NCI-H2029 (cell line): ENCODE measurements around the gene ZNF618.
"Not testable (repeated sequence)": the region's sequence is repeated elsewhere in the genome, so short reads cannot be mapped to it uniquely, and the experiment has no call there.

ENCODE experiments used
- DNase-seq: peaks from one replicate; lab custom pipeline; 2025; lab: John Stamatoyannopoulos, UW

ZNF618 gene

GRCh38 chr9:114026335-114026734 is 150.2 kb downstream of the ZNF618 start:
- no peak for DNase-seq

DNA sequence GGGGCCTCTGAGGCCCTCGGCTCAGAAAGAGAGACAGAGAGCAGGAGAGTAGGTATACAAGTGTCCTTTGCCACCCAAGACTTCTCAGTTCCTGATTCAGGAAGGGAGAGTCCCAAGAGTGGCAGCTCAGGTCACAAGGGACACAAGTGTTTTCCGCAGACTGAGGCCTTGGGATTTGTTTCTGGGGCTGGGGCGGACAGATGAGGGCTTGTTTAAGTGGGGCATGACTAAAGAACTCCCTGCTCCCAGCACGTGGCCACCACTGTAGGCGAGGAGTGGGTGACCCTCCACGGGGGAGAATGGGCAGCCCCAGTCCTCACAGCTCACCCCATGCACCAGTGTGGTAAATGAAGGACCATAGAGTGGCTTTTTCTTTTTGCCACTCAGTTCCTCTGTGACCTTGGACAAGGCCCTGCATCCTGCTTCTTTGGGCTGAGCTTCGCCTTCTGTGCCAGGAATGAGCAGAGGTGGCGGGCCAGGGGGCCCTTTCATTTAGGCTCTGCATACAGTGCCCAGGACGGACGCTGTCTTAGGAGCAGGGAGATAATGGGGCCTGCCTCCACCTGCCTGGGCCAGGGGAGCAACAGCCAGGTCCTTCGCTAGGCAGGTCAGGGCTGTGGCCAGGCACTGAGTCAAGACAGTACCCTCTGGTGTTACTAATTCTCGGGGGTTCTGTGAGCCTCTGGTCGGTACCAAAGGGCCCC is 151.2 kb downstream of the ZNF618 start:
- no peak for DNase-seq

- no peak for DNase-seq
Measured at GRCh38 chr9:114027863-114028465, 151.9 kb downstream of the ZNF618 start.

DNA sequence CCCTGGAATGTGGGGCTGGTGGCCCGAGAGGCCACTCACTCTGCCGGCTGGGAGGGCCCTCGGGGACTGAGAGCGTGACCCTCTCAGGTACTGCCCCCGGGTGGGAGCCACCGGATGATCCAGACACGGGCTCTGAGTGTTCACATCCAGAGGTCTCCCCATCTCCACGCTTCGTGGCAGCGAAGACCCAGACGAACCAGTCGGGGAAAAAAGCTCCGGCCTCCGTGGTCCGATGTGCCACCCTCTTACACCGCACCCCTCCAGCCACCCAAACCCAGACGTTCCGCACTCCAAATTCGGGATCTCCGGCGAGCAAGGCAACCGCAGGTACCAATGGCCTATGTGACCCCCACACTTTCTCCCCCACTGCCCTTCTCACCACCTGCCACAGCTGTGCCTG is 152.5 kb downstream of the ZNF618 start:
- DNase-seq, result no peak

DNA sequence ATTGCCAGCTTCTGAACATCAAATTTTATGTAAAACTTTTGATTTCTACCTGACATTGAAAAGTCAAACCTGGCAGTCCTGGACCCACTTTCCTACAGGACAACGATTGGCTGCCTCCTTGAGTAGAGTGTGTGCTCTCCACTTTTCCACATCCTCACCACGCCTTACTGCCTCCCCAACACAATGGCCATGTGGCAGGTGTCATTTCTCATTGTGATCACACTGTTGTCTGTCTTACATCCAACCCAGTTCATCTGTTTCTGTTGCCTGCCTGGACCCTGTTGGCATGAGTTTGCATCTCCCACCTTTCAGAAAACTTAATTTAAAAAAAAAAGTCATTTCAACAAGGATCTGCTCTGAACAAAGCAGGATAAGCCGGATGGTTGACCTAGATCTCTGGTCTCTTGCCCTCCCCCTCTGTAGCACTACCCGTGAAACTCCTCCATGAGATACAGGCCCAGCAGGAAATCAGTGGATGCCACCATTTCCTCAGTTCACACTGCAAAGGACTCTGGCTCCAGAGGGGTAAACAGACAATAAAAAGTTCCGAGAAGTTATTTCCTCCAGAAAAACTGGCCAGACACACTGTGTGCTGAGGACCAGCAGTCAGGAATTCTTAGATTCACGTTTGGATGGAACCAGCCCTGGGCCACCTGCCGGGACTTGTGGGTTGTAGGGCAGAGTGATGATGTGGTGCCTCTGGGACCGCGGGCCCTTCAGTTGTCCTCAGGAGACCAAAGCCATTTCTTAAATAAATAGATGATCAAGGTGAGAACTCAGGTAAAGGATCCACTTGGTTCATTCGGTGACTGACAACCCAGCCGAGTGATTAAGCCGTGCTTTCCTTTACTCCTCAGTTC is 153.4 kb downstream of the ZNF618 start:
- DNase-seq, result no peak

DNA sequence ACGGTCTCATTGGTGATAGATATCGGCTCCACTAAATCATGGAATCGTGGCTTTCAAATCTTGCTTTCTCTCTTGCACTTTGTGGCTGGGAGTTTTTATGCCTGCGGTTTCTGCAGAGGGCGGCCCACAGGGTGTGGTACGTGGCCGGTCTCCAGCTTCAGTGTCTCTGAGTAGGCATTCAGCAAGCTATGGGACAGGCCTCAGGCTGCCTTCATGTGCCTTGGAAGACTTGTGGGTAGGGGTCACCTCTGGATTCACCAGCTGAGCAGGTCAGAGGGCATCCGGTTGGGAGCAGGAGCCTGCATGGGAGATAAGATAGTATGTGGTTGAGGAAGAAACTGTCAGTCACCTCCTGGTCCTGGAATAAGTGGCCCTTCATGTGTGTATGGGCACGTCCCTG is 154.3 kb downstream of the ZNF618 start:
- no peak for DNase-seq

GRCh38 chr9:114031037-114031630 is 155.0 kb downstream of the ZNF618 start:
- no peak for DNase-seq

DNA sequence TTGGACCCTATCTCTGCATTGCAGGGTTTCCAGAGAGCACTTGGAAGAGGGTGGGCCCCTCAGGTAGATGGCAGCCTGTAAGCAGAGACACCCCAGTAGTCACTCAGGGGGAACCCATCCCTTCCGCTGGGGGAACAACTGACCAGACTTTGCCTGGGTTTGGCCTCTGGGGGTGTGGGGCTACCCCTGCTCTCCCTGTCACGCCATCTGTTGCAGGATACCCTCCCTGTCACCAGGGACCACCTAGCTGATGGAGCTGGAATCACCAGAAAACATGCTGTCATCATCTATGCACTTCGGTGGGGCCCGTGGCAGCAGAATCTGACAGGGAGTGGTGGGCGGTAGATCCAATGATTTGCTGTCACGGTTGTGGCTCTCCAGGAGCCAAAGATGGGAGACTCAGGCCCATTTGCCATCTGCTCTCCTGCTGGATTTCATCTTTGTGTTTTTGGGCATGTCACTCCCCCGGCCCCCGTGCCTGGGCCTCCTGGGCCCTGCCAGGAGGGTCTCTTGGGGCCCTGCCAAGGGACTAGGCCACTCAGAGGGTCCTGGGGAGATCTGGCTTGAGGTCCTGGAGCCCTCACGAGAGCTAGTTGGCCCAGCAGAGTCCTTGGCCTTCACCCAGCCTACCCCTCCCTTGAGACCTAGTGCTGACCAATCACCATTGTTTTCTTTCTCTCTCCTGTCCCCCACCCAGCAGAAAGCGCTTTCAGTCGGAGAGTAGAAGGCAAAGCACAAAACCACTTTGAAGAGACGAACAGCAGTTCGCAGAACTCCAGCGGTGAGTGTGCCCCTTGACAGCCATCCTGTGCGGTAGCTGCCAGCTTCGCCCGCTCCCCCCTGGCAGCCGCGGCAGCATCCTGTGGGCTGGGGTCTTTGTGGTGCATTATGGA is 156.1 kb downstream of the ZNF618 start:
- DNase-seq, result no peak

GRCh38 chr9:114033397-114034103 is 157.4 kb downstream of the ZNF618 start:
- no peak for DNase-seq

DNA sequence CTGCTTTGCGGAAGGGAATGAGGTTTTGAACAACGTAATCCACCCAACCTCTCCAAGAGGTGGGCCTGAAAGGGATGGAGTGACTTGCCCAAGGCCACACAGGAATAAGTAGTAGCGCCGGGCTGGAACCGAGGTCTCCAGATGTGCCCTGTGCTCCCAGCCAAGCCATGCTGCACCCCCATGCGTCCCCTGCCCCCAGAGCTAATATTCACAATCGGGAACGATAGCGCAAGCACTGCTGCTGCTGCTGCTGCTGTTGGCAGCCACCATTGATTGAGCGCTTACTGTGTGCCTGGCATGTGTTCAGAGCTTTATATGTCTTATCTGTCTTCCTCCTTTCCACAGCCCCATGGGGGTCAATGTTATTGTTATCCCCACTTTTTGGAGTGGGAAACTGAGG is 158.1 kb downstream of the ZNF618 start:
- DNase-seq, result no peak

GRCh38 chr9:114034661-114035062 is 158.6 kb downstream of the ZNF618 start:
- no peak for DNase-seq

DNA sequence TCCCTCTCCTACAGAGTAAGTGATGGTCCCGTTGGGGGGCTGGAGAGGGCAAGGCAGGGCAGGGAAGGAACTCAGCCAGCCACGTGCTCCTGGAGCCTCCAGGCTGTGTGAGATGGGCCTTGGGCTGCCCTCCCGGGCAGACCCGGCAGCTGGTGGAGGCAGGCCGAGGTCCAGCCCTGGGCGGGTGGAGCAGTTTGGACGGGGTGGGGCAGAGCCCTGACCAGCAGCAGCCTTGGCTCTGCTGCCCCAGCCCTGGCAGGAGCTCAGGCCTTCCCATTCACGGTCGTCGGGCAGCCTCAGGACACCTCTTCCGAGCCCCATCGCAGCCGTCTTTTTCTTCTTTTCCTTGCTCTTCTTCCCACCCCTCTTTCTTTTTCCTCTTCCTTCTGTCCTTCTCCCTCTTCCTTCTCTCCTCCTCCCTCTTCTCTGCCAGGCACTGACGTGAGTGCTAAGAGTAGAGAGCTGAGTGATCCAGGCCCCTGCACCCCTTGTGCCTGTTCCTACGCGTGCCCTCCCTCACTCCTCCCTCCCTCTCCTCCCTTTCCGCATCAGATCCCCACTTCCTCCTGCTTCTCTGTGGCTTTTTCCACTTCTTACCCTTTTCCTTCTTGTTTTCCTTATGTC is 159.2 kb downstream of the ZNF618 start:
- no peak for DNase-seq

GRCh38 chr9:114035845-114036801 is 160.0 kb downstream of the ZNF618 start:
- no peak for DNase-seq

DNA sequence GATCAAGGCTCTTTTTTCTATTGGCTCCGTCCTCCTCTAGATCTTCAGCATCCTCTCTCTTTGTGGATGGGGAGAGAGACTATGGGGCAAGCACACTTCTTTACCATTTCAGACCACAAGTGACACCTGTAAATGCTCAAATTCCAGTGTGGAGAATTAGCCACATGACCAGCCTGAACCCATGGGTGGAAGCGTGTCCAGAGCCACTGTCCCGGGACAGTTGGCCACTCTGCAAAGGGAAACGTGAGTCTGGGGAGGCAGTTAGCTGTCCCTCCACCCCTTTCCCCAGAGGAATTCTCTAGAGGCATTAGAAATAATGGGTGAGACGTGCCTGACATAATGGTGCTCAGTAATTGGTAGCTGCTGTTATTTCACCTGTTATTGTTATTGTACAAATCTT is 161.1 kb downstream of the ZNF618 start:
- no peak for DNase-seq

DNA sequence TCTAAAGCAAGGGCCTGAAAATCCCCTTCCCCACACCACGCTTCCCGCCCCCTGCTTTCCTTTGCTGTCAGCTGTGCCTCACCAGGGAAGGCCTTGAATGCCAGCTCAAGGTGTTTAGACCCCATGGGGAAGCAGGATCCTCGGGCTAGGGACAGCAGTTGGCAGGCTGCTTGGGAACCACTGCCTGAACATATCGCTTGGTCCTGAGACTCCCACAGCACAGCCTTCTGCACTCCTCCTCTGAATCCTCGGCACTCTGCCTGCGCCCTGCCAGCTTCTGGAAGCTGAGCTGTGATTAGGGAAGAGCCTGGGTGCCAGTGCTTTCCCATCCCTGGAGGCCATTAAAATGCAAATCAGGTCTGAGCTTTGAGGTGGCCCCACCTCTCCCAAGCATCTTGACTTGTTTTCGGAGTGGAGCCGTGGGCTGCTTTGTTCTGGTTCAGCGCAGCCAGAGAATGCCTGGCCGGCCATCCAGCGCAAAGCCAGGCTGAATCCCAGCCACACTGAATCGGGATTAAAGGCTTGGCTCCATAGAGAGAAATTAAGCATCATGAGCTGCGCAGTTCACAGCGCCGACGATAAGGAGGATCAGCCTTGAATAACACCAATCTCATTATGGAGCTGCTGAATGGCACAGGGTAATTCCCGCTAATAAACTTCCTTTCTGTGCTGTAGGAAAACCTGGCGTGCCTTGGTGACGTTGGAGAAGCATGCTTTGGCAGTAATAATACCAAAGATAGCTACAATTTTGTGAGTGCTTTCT is 162.0 kb downstream of the ZNF618 start:
- no peak for DNase-seq

DNA sequence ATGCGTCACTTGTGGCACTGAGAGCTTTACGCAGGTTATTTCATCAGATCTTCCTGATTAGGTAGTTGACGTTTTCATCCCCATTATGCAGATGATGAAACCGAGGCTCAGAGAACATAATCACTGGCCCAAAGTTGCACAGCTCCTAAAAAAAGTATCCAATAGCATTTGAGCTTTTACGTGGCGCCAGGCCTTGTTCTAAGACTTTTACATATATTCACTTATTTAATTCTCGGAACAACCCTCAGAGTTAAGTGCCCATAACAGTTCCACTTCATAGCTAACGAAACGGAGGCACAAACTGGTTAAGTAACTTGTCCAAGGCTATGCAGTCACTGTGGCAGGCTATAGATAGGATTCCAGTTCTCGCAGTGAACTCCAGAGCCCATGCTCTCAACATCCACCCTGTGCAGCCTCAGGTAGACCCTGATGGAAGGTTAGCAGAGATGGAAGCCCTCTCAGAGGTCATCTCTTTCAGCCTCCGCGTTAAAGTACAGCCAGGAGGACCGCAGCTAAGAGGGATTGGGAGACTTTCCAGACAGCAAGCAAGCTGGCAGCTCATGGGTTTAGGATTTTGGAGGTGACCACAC is 162.7 kb downstream of the ZNF618 start:
- DNase-seq, result no peak

DNA sequence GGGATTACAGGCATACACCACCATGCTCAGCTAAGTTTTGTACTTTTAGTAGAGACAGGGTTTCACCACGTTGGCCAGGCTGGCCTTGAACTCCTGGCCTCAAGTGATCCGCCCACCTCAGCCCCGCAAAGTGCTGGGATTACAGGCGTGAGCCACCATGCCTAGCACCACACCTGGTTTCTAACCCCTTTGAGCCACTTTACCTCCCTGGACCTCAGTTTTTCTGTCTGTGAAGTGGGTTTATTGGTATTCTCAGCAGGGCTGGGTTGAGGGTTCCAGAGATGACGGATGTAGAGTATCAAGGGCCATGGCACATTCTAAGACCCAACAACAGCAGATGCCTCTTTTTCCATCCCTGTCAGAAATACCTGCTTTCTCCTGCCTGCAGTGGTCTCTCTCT is 163.4 kb downstream of the ZNF618 start:
- DNase-seq, result no peak

GRCh38 chr9:114043660-114044059 is 167.6 kb downstream of the ZNF618 start:
- not testable (repeated sequence) for DNase-seq
